Astrocyte of the spinal cord (primary cell): Measurements from ENCODE around the gene SUPT20HL2.
"Not testable (repeated sequence)": the region's sequence is repeated elsewhere in the genome, so short reads cannot be mapped to it uniquely, and the experiment has no call there.

ENCODE experiments used
- DNase-seq: peaks from one replicate; pipeline ENCODE4 v3.0.0; 2011; ENCODE audit warnings: low read depth, low spot score
- H3K4me3 ChIP-seq: 2 replicates; pipeline ENCODE4 v1.5.1; 2011; ENCODE audit warnings: low read depth, mild to moderate bottlenecking, low read length, moderate library complexity
- in situ Hi-C: cut with HindIII; loops from 2 replicates; pipeline ENCODE4 v1.10.0; 2017; ENCODE audit warnings: low sequenced_read_pairs
- TF ChIP-seq, protein P1 (sequence below): IDR thresholded peaks from 2 replicates; pipeline ENCODE4 v1.5.1; 2012; ENCODE audit warnings: low read depth, mild to moderate bottlenecking, low read length, inconsistent platforms

SUPT20HL2 gene

DNA sequence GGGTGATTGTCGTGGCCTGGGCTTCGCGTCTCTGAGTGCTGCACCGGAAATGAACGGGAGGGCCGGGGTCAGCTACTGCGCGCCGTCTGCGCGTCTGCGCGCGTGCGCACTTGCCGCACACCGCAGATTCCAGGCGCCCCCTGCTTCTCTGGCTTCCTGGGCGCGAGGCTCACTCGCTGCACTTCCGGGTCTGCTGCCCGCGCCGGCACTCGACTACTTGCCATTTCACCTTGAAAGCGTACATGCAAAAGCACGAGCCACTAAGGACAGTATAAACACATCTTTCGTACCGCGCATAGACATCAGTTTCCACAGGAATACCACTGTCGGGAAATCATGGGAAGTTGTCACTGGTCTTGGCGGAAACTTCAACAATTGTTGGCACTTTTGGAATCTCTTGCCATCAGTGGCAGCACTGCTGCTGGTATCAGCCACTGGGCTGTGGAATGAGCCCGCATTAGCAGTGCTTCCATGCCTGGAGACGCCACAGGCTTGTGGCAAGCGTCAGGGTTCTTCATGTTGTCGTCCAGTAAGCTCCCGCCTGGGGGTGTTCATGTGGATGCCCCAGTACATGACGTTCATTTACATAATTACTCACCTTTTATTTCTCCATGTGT lies at the start of gene SUPT20HL2:
Gene SUPT20HL2 (minus strand): TSS at position 51 of the 617 bp plus-strand sequence. CDS start 754 bp downstream, outside the sequence.
- DNase-seq = no peak
- H3K4me3 ChIP-seq = no peak within 1 kb of the TSS
- TF ChIP-seq, protein P1, sequence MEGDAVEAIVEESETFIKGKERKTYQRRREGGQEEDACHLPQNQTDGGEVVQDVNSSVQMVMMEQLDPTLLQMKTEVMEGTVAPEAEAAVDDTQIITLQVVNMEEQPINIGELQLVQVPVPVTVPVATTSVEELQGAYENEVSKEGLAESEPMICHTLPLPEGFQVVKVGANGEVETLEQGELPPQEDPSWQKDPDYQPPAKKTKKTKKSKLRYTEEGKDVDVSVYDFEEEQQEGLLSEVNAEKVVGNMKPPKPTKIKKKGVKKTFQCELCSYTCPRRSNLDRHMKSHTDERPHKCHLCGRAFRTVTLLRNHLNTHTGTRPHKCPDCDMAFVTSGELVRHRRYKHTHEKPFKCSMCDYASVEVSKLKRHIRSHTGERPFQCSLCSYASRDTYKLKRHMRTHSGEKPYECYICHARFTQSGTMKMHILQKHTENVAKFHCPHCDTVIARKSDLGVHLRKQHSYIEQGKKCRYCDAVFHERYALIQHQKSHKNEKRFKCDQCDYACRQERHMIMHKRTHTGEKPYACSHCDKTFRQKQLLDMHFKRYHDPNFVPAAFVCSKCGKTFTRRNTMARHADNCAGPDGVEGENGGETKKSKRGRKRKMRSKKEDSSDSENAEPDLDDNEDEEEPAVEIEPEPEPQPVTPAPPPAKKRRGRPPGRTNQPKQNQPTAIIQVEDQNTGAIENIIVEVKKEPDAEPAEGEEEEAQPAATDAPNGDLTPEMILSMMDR = no peak
- in situ Hi-C loops = no loop called here

DNA sequence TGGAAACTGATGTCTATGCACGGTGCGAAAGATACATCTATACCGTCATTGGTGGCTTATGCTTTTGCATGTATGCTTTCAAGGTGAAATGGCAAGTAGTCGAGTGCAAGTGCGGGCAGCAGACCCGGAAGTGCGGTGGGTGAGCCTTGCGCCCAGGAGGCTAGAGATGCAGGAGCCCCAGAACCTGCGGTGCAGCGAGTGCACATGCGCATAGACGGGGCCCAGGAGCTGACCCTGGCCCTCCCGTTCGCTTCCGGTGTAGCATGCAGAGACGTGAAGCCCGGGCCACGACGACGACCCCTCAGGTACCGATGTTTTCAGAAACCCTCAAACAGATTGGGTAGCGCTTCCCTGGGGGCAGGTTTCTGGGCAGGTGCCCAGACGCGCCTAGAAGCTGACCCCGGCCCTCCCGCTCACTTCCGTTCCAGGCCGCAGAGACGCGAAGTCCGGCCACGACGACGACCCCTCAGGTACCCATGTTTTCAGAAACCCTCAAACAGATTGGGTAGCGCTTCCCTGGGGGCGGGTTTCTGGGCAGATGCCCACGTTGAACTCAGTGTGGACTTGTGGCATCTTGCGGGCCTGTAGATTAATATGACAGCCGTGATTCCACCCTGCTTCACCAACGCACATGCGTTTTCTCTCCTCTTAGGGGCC lies 48.3 kb upstream of the SUPT20HL2 start:
- DNase-seq, H3K4me3 ChIP-seq, in situ Hi-C loops: not testable (repeated sequence)

DNA sequence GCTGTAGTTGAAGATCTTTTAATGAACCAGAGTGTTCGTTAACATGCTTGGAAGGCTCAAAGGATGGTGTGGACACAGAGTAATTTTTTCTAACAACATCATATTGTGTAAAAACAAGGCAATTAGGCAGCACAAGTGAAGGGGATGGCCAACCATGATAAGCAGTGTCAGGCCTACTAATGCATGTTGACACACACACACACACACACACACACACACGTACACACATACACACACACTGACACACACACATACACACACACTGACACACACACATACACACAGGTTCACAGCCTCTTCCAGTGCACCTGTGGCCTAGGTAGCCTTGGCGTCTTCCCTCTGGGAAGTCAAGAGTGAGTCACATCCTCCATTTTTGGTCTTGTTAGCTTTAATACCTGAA lies 46.4 kb upstream of the SUPT20HL2 start, which contains the start of gene SUPT20HL1:
Gene SUPT20HL1 (plus strand): TSS at position 368 of the 400 bp plus-strand sequence. CDS start 2,122 bp downstream, outside the sequence.
- DNase-seq = no peak
- in situ Hi-C loops = no loop called here
- TF ChIP-seq, protein P1 = no peak
- no peak within 1 kb of the TSS for H3K4me3 ChIP-seq

- in situ Hi-C loops = no loop called here
Observed at GRCh38 chrX:24357106-24357505, 43.2 kb upstream of the SUPT20HL2 start.

DNA sequence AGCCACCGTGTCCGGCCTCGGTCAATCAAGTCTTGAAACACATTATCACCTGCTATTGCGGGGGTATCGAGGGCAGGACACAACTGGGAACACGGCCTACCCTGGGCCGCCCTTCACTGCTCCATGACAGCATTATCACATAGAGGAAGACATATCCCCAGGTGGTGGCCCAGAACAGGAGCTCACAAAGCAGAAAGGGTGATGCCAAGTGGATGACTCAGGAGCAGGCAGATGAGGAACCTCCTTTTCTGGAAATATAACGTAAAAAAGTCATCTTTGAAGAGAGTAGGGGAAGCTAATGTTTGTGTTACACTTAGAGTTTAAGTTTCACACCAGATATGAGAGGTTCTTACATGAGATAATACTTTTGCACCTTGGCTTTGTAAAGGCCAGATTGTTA lies 41.2 kb upstream of the SUPT20HL2 start:
- in situ Hi-C loops = no loop called here
- DNase-seq = no peak
- TF ChIP-seq, protein P1 = no peak
- H3K4me3 ChIP-seq = no peak overlapping the region

More at GRCh38 chrX:24357106-24357505, 43.2 kb upstream of the SUPT20HL2 start:
- DNase-seq = no peak
- no peak overlapping the region for H3K4me3 ChIP-seq
- TF ChIP-seq, protein P1 = no peak

GRCh38 chrX:24350217-24350616 lies 36.3 kb upstream of the SUPT20HL2 start:
- no peak for DNase-seq
- no peak overlapping the region for H3K4me3 ChIP-seq
- in situ Hi-C loops = no loop called here
- TF ChIP-seq, protein P1 = no peak

DNA sequence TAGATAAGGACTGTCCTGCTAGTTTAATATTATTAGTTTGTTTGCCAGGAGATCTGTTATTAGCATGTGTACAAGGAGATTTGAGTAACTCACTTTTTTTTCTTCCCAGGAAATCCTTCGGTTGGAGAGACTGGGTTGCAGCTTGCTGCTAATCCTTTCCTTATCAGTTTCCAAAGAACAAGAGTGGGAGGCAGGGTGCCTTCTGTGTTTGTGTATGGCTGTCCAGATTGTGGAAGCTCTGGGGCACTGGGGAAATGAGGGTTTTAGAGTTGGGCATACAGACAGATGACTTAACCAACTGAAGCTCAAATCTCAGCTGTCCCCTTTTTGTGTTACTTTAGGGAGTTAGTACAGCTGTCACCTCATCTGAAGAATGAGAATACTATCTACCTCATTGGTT lies 34.0 kb upstream of the SUPT20HL2 start:
- TF ChIP-seq, protein P1 = no peak
- no peak overlapping the region for H3K4me3 ChIP-seq
- no peak for DNase-seq
- in situ Hi-C loops = no loop called here
